H1 (cell line): ENCODE measurements around the gene MYCBP2. TPM values are rescaled to one million over a fixed set of nuclear protein-coding genes. Genes with fewer than 3 reads are reported as not detected.

Experiments used
- CTCF ChIA-PET: fragments of 300-600 bp; sonication (Branson Sonifier 250); formaldehyde crosslinking; loops from one replicate; lab custom pipeline; 2021; ENCODE audit not compliant: partially characterized antibody; lab: Charles Lee
- POLR2A ChIA-PET: fragments of 300-600 bp; sonication (Branson Sonifier 250); formaldehyde crosslinking; loops from one replicate; lab custom pipeline; 2021; ENCODE audit warnings: inconsistent platforms; ENCODE audit not compliant: partially characterized antibody; lab: Charles Lee
- DNase-seq, 2 experiments: peaks; one replicate each; pipeline versions ENCODE4 v3.0.0 to v3.0.0-alpha.2; 2010 to 2022; ENCODE audit warnings: low spot score in 2 of 2, low read depth in 1 of 2, mixed read lengths in 1 of 2
- FAIRE-seq: peaks from 2 replicates; lab custom pipeline; 2011; peaks lifted over from hg19 to GRCh38; lab: Jason Lieb, UNC
- H2AFZ ChIP-seq: 2 replicates; pipeline ENCODE4 v1.8.1; 2012; ENCODE audit warnings: low read length, inconsistent platforms
- H2AK5ac ChIP-seq: 2 replicates; pipeline ENCODE4 v1.6.1; 2013; ENCODE audit warnings: low read depth, low read length
- H2BK120ac ChIP-seq: replicated peaks from 2 replicates; pipeline ENCODE3; 2013; ENCODE audit warnings: low read depth, low read length, inconsistent platforms
- H2BK12ac ChIP-seq: 2 replicates; pipeline ENCODE4 v1.6.1; 2013; ENCODE audit warnings: low read depth, low read length
- H2BK15ac ChIP-seq: 2 replicates; pipeline ENCODE4 v1.6.1; 2013; ENCODE audit warnings: low read length
- H2BK20ac ChIP-seq: 2 replicates; pipeline ENCODE4 v1.6.1; 2013; ENCODE audit warnings: low read length
- H2BK5ac ChIP-seq: 2 replicates; pipeline ENCODE4 v1.6.1; 2013; ENCODE audit warnings: low read depth, low read length
- H3K14ac ChIP-seq: 2 replicates; pipeline ENCODE4 v1.6.1; 2013; ENCODE audit warnings: inconsistent platforms; ENCODE audit not compliant: insufficient read length
- H3K18ac ChIP-seq: 2 replicates; pipeline ENCODE4 v1.6.1; 2013; ENCODE audit warnings: low read length; ENCODE audit errors: extremely low read depth
- H3K23ac ChIP-seq: 2 replicates; pipeline ENCODE4 v1.6.1; 2013; ENCODE audit warnings: inconsistent platforms; ENCODE audit not compliant: insufficient read length
- H3K23me2 ChIP-seq: 2 replicates; pipeline ENCODE4 v1.6.1; 2013; ENCODE audit warnings: low read depth, low read length
- H3K27ac ChIP-seq: 2 replicates; pipeline ENCODE4 v1.6.1; 2011; ENCODE audit warnings: low read depth, low read length, inconsistent platforms
- H3K27me3 ChIP-seq, 4 experiments: replicated peaks in 1 of 4; 1 replicate in 1 of 4; 2 replicates in 3 of 4; pipeline versions ENCODE4 v1.6.1 to v1.8.1; 2011 to 2013; ENCODE audit warnings: low read length in 3 of 4, mild to moderate bottlenecking in 3 of 4, inconsistent platforms in 2 of 4, mixed read lengths in 2 of 4, moderate library complexity in 1 of 4; ENCODE audit not compliant: control insufficient read depth in 3 of 4, insufficient read depth in 3 of 4; ENCODE audit errors: extremely low read depth in 1 of 4
- H3K36me3 ChIP-seq, 4 experiments: 2 replicates each; pipeline versions ENCODE4 v1.6.1 to v1.8.1; 2011 to 2013; ENCODE audit warnings: mild to moderate bottlenecking in 4 of 4, low read length in 3 of 4, moderate library complexity in 2 of 4, control low read depth in 1 of 4, inconsistent platforms in 1 of 4; ENCODE audit not compliant: insufficient read depth in 4 of 4, control insufficient read depth in 2 of 4
- H3K4ac ChIP-seq: replicated peaks from 2 replicates; pipeline ENCODE3; 2013; ENCODE audit warnings: low read length, low read depth, mixed read lengths, inconsistent platforms; ENCODE audit not compliant: insufficient read length
- H3K4me1 ChIP-seq, 4 experiments: replicated peaks in 1 of 4; 1 replicate in 1 of 4; 2 replicates in 3 of 4; pipeline versions ENCODE4 v1.6.1 to v1.8.1; 2011 to 2013; ENCODE audit warnings: low read length in 3 of 4, inconsistent platforms in 2 of 4, mixed read lengths in 1 of 4; ENCODE audit not compliant: insufficient read depth in 4 of 4, control insufficient read depth in 3 of 4
- H3K4me2 ChIP-seq, 2 experiments: 2 replicates each; pipeline versions ENCODE4 v1.6.1 to v1.8.1; 2011 to 2013; ENCODE audit warnings: low read depth in 2 of 2, low read length in 2 of 2, control low read depth in 1 of 2, inconsistent platforms in 1 of 2, mild to moderate bottlenecking in 1 of 2; ENCODE audit not compliant: insufficient read depth in 1 of 2
- H3K4me3 ChIP-seq, 4 experiments: fragments of 200-600, 300-600 bp in 1 of 4; sonication (generic), shearing (Covaris generic), sonication (Bioruptor Twin) in 1 of 4; 2 replicates each; pipeline versions ENCODE4 v1.5.1 to v1.8.1; 2011 to 2016; ENCODE audit warnings: low read length in 4 of 4, low read depth in 3 of 4, control low read depth in 2 of 4, inconsistent platforms in 2 of 4, mild to moderate bottlenecking in 2 of 4, mixed read lengths in 1 of 4, moderate library complexity in 1 of 4; ENCODE audit not compliant: insufficient read depth in 2 of 4; ENCODE audit errors: extremely low read depth in 1 of 4
- H3K56ac ChIP-seq: replicated peaks from 2 replicates; pipeline ENCODE3; 2013; ENCODE audit warnings: low read depth, mild to moderate bottlenecking, mixed read lengths, low read length, inconsistent platforms; ENCODE audit not compliant: insufficient read length
- H3K79me1 ChIP-seq: 2 replicates; pipeline ENCODE4 v1.6.1; 2013; ENCODE audit warnings: low read depth, low read length, control low read depth
- H3K79me2 ChIP-seq, 2 experiments: 2 replicates each; pipeline versions ENCODE4 v1.6.1 to v1.8.1; 2012 to 2013; ENCODE audit warnings: low read length in 2 of 2, mild to moderate bottlenecking in 2 of 2, inconsistent platforms in 1 of 2; ENCODE audit not compliant: insufficient read depth in 2 of 2, control insufficient read depth in 1 of 2
- H3K9ac ChIP-seq, 4 experiments: replicated peaks in 1 of 4; 1 replicate in 1 of 4; 2 replicates in 3 of 4; pipeline versions ENCODE4 v1.6.1 to v1.8.1; 2011 to 2013; ENCODE audit warnings: low read depth in 3 of 4, low read length in 3 of 4, control low read depth in 2 of 4, mild to moderate bottlenecking in 2 of 4, moderate library complexity in 2 of 4, inconsistent platforms in 1 of 4; ENCODE audit errors: extremely low read depth in 1 of 4
- H3K9me3 ChIP-seq, 2 experiments: 2 replicates each; pipeline versions ENCODE4 v1.6.1 to v1.8.1; 2012 to 2013; ENCODE audit warnings: mild to moderate bottlenecking in 2 of 2, moderate library complexity in 2 of 2, control low read depth in 1 of 2, inconsistent platforms in 1 of 2, low read depth in 1 of 2, low read length in 1 of 2, mixed read lengths in 1 of 2; ENCODE audit not compliant: insufficient read depth in 2 of 2
- H4K20me1 ChIP-seq, 2 experiments: replicated peaks in 1 of 2; 2 replicates each; pipeline versions ENCODE3 to v1.8.1; 2011 to 2013; ENCODE audit warnings: inconsistent platforms in 2 of 2, low read length in 2 of 2, mild to moderate bottlenecking in 1 of 2; ENCODE audit not compliant: insufficient read depth in 2 of 2, control insufficient read depth in 1 of 2
- H4K5ac ChIP-seq: 2 replicates; pipeline ENCODE4 v1.6.1; 2013; ENCODE audit warnings: low read length, low read depth, mixed read lengths, inconsistent platforms; ENCODE audit not compliant: insufficient read length
- H4K8ac ChIP-seq: 2 replicates; pipeline ENCODE4 v1.8.0; 2013; ENCODE audit warnings: mild to moderate bottlenecking, moderate library complexity, low read length, inconsistent platforms; ENCODE audit not compliant: insufficient read depth; ENCODE audit errors: extremely low read depth
- H4K91ac ChIP-seq: replicated peaks from 2 replicates; pipeline ENCODE3; 2013; ENCODE audit warnings: low read length, mixed read lengths, inconsistent platforms; ENCODE audit not compliant: insufficient read length
- ATF2 ChIP-seq: IDR thresholded peaks from 2 replicates; pipeline ENCODE4 v1.6.1; 2012; ENCODE audit warnings: low read length, inconsistent platforms
- CBX5 ChIP-seq: fragments of 300-800, 300-1000 bp; sonication (generic); IDR thresholded peaks from 2 replicates; pipeline ENCODE4 v1.7.1; 2016; ENCODE audit warnings: antibody characterized with exemption, low read length, low read depth
- CHD2 ChIP-seq: IDR thresholded peaks from 2 replicates; pipeline ENCODE4 v1.6.1; 2012; ENCODE audit warnings: low read length, improper control_type of control experiment
- EGR1 ChIP-seq: IDR thresholded peaks from 2 replicates; pipeline ENCODE4 v1.6.1; 2011; ENCODE audit warnings: low read depth, low read length, borderline replicate concordance
- EP300 ChIP-seq, 2 experiments: IDR thresholded peaks; 1 replicate in 1 of 2; 2 replicates in 1 of 2; pipeline ENCODE4 v1.6.1; 2011 to 2012; ENCODE audit warnings: low read depth in 2 of 2, low read length in 2 of 2, mild to moderate bottlenecking in 2 of 2, borderline replicate concordance in 1 of 2, inconsistent platforms in 1 of 2, moderate library complexity in 1 of 2
- GTF2F1 ChIP-seq: IDR thresholded peaks from 2 replicates; pipeline ENCODE4 v1.6.1; 2012; ENCODE audit warnings: low read depth, low read length, improper control_type of control experiment, borderline replicate concordance
- KDM1A ChIP-seq: fragments of 200-600, 300-600 bp; sonication (generic); IDR thresholded peaks from 2 replicates; pipeline ENCODE4 v1.7.1; 2016; ENCODE audit warnings: mild to moderate bottlenecking, low read length, borderline replicate concordance
- KDM5A ChIP-seq: fragments of 200-600 bp; IDR thresholded peaks from 2 replicates; pipeline ENCODE4 v1.7.1; 2012; ENCODE audit warnings: mild to moderate bottlenecking, low read length, inconsistent platforms, mixed read lengths
- NANOG ChIP-seq: IDR thresholded peaks from 2 replicates; pipeline ENCODE4 v1.6.1; 2011; ENCODE audit warnings: low read length, low read depth, mild to moderate bottlenecking, inconsistent platforms; ENCODE audit not compliant: insufficient read depth, poor library complexity, severe bottlenecking
- POLR2A ChIP-seq, 2 experiments: IDR thresholded peaks; 1 replicate in 1 of 2; 2 replicates in 1 of 2; pipeline ENCODE4 v1.6.1; 2011; ENCODE audit warnings: low read depth in 2 of 2, low read length in 2 of 2, mild to moderate bottlenecking in 2 of 2; ENCODE audit errors: control extremely low read depth in 1 of 2
- POU5F1 ChIP-seq: IDR thresholded peaks from 2 replicates; pipeline ENCODE4 v1.6.1; 2011; ENCODE audit warnings: low read depth, mild to moderate bottlenecking, low read length, moderate library complexity
- TCF12 ChIP-seq: IDR thresholded peaks from 2 replicates; pipeline ENCODE4 v1.6.1; 2011; ENCODE audit warnings: low read depth, mild to moderate bottlenecking, low read length
- WGBS, 2 experiments: shearing (Covaris generic) in 1 of 2; methylation state at CpG; one replicate each; pipeline versions ENCODE4 v1.1.6 to v1.1.7; 2013 to 2015; ENCODE audit warnings: low lambda C conversion rate in 2 of 2, mixed read lengths in 2 of 2, inconsistent platforms in 1 of 2, low coverage in 1 of 2, missing lambda C conversion rate in 1 of 2; ENCODE audit not compliant: insufficient replicate concordance in 2 of 2, insufficient coverage in 1 of 2, insufficient read length in 1 of 2; ENCODE audit errors: extremely low coverage in 1 of 2, missing lambda C conversion rate in 1 of 2; 5-methylcytosine and 5-hydroxymethylcytosine counted together
- polyA plus RNA-seq, 7 experiments: library from polyadenylated mRNA; depleted of rRNA in 3 of 7; stranded (reverse) in 5 of 7; unstranded in 2 of 7; fragments of >200 nt in 5 of 7; fragments of 200-250 nt in 2 of 7; gene quantifications; 1 replicate in 5 of 7; 2 replicates in 1 of 7; 4 replicates in 1 of 7; pipeline versions ENCODE4 v1.2.1 to v1.2.3, GENCODE V29; 2011 to 2013; ENCODE audit warnings: missing spikeins in 2 of 7, mixed read lengths in 2 of 7
- total RNA-seq: library from RNA; stranded (reverse); fragmentation: NEBNext Ultra II Directional; extraction: Animal tissue kit (Norgen Biotek cat#: 25700); gene quantifications from 2 replicates; pipeline ENCODE4 v1.2.1, GENCODE V29; 2021

Gene MYCBP2
- total and polyA plus RNA-seq, 2 of the 8 experiments (the other 6 are each of a cell fraction or from before 2014, with no cell fraction given), result 19.0 to 52.1 TPM

- H3K9me3 ChIP-seq, result no peaks in the 10 kb centered on the region; a peak in 1 of 4 replicates
- H3K4ac ChIP-seq, result no peak overlapping the region
- H3K4me2 ChIP-seq, result no peak overlapping the region
- no peaks in the 10 kb centered on the region for H3K27me3 ChIP-seq
- no peak overlapping the region for H2AK5ac ChIP-seq
- H2BK5ac ChIP-seq, result no peak overlapping the region
- no peak overlapping the region for H3K18ac ChIP-seq
- no peak overlapping the region for H2AFZ ChIP-seq
- no peak overlapping the region for H4K91ac ChIP-seq
- no peak overlapping the region for H4K8ac ChIP-seq
- no peaks in the 10 kb centered on the region for H3K23me2 ChIP-seq
- H2BK15ac ChIP-seq, result no peak overlapping the region
- no peak for DNase-seq
- H3K23ac ChIP-seq, result no peak overlapping the region
- ChIA-PET CTCF (no interaction called here), POLR2A (no interaction called here)
- no peak overlapping the region for H2BK120ac ChIP-seq
- no peaks in the 10 kb centered on the region for H4K20me1 ChIP-seq
- H3K79me2 ChIP-seq, result no peaks in the 10 kb centered on the region
- no peak overlapping the region for H3K9ac ChIP-seq
- H3K36me3 ChIP-seq, result peaks cover 0 to 23% (median 9%) of the 10 kb centered on the region in 4 experiments; a peak in 5 of 8 replicates
- H3K79me1 ChIP-seq, result no peaks in the 10 kb centered on the region
- no peak for FAIRE-seq
- H3K14ac ChIP-seq, result no peak overlapping the region
- WGBS, 2 experiments, result 92% methylated on average over 2 of the region's 2 CpGs; no CpG with 5 or more reads in 1 of the 2 experiments
- H3K56ac ChIP-seq, result no peak overlapping the region
- no peak overlapping the region for H3K27ac ChIP-seq
- H3K4me3 ChIP-seq, result no peak overlapping the region
- H2BK20ac ChIP-seq, result no peak overlapping the region
- no peak overlapping the region for H4K5ac ChIP-seq
- H3K4me1 ChIP-seq, result no peaks in the 10 kb centered on the region
- no peak overlapping the region for H2BK12ac ChIP-seq
- TF ChIP-seq CBX5, result no peak
- no peak for TF ChIP-seq NANOG
- no peak for TF ChIP-seq KDM5A
- no peak for TF ChIP-seq POU5F1
- no peak for TF ChIP-seq CHD2
- no peak for TF ChIP-seq TCF12
- no peak for TF ChIP-seq EGR1
- TF ChIP-seq POLR2A (IDR thresholded peaks at IDR 0.05; ENCODE audit: control extremely low read depth in 1 of 2, low read depth in 2 of 2, low read length in 2 of 2), result no peak
- no peak for TF ChIP-seq GTF2F1
- TF ChIP-seq EP300 (IDR thresholded peaks at IDR 0.05; ENCODE audit: borderline replicate concordance in 1 of 2, low read depth in 2 of 2, low read length in 2 of 2), result no peak
- TF ChIP-seq ATF2, result no peak
- TF ChIP-seq KDM1A, result no peak
These were observed 259.4 kb downstream of the MYCBP2 start for GRCh38 chr13:77067519-77067918.
